Ovary (tissue), 9 donors: ENCODE measurements around the gene ARHGEF17. TPM values are rescaled to one million over a fixed set of nuclear protein-coding genes. Genes with fewer than 3 reads are reported as not detected.

Source experiments
- DNase-seq, 5 donors: peaks; one replicate each; pipeline ENCODE4 v3.0.0-alpha.2; 2019 to 2020
- H3K27ac ChIP-seq, 2 donors: fragments of 200-600 bp; one replicate each; pipeline versions ENCODE4 v1.5.1 to v1.8.0; 2019 to 2022
- H3K27me3 ChIP-seq: fragments of 200-600 bp; one replicate; pipeline ENCODE4 v1.8.0; 2022
- H3K36me3 ChIP-seq: fragments of 200-600 bp; sonication (generic); one replicate; pipeline ENCODE4 v1.5.1; 2019
- H3K4me1 ChIP-seq: one replicate; pipeline ENCODE4 v1.8.1; 2013; ENCODE audit warnings: mild to moderate bottlenecking, moderate library complexity; ENCODE audit not compliant: insufficient read depth
- H3K4me3 ChIP-seq: fragments of 200-600 bp; sonication (generic); one replicate; pipeline ENCODE4 v1.5.1; 2017
- H3K9me3 ChIP-seq, 2 donors: fragments of 200-600 bp in 1 of 2; sonication (generic) in 1 of 2; one replicate each; pipeline versions ENCODE4 v1.5.1 to v1.8.1; 2013 to 2019; ENCODE audit warnings: mild to moderate bottlenecking in 1 of 2, moderate library complexity in 1 of 2
- EP300 ChIP-seq: sonication (generic); formaldehyde crosslinking; IDR thresholded peaks from one replicate; pipeline ENCODE4 v1.6.1; 2017; ENCODE audit warnings: antibody characterized with exemption
- POLR2A ChIP-seq: fragments of 450-650 bp; IDR thresholded peaks from one replicate; pipeline ENCODE4 v1.6.1; 2017; ENCODE audit warnings: antibody characterized with exemption, mild to moderate bottlenecking, moderate library complexity
- WGBS, 3 donors: extraction: QIAGEN DNeasy Blood & Tissue Kit in 1 of 3; methylation state at CpG; one replicate each; pipeline versions ENCODE4 v1.1.5 to v1.1.7; 2013 to 2017; 5-methylcytosine and 5-hydroxymethylcytosine counted together
- intact Hi-C, 4 donors: fragments of 100-400 bp; cut with DNase I; formaldehyde crosslinking; loops; one replicate each; pipeline versions ENCODE4 v1.11.0 to v1.15.1; 2022 to 2023
- polyA plus RNA-seq, 2 donors: library from polyadenylated mRNA; stranded (reverse); fragments of 200-250 nt in 1 of 2; fragments of 350-450 nt in 1 of 2; fragmentation: Illumina TruSeq in 1 of 2; extraction: RNeasy Lipid Tissue Mini Kit (QIAGEN cat#74804) in 1 of 2; gene quantifications; one replicate each; pipeline ENCODE4 v1.2.3, GENCODE V29; 2013 to 2014
- total RNA-seq, 7 donors: library from RNA; depleted of rRNA in 2 of 7; stranded (reverse); fragments of >200 nt in 2 of 7; fragmentation: NEBNext Ultra II Directional in 3 of 7; extraction: Animal tissue kit (Norgen Biotek cat#: 25700) in 3 of 7; gene quantifications; one replicate each; pipeline versions ENCODE4 v1.1.0 to v1.2.4, GENCODE V29; 2016 to 2023
- TF ChIP-seq, protein P1 (sequence below), 3 donors: fragments of 450-650 bp in 2 of 3; fragments of 200-600 bp in 1 of 3; IDR thresholded peaks; one replicate each; pipeline versions ENCODE4 v1.5.1 to v1.8.0; 2016 to 2022; ENCODE audit warnings: antibody characterized with exemption in 3 of 3, mild to moderate bottlenecking in 1 of 3
- donor health status: DM: no; HTN: no; CAD: no; lungs with moderate emphysema.
- donor health status: DM: no; HTN: no; CAD: no.
- donor health status: Bipolar disorder and iron deficiency.
- donor health status: DM: yes; HTN: yes; CAD: no.
- donor health status: DM: no; HTN: no; CAD: no.
- donor health status: DM: yes; HTN: yes; CAD: no.

Gene ARHGEF17
- total and polyA plus RNA-seq, 9 donors: 21.0 to 83.8 (median 46.0) TPM

DNA sequence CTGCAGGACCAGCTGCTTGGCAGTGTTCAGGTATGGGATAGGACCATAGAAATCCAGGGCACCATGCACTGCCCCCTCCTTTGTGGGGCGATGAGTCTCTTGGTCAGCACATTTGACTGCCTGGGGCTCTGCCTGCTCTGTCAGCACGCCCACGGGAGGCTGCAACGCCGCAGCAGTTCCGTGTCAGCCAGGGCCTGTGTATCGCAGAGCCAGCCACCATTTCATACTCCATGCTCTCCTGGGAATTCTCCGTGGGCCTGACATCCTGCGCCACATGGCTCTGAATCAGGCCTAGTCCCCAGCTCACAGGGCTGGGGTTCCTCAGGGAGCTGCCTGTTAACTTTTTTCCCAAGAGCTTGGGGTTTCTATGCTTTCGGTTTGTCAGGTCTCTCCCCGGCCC, 51.3 kb downstream of the ARHGEF17 start:
- H3K27ac ChIP-seq: no peak overlapping the region
- H3K27me3 ChIP-seq: no peaks in the 10 kb centered on the region
- H3K4me1 ChIP-seq: no peaks in the 10 kb centered on the region
- DNase-seq: no peak
- TF ChIP-seq POLR2A (no peak), EP300 (no peak)
- TF ChIP-seq, protein P1, sequence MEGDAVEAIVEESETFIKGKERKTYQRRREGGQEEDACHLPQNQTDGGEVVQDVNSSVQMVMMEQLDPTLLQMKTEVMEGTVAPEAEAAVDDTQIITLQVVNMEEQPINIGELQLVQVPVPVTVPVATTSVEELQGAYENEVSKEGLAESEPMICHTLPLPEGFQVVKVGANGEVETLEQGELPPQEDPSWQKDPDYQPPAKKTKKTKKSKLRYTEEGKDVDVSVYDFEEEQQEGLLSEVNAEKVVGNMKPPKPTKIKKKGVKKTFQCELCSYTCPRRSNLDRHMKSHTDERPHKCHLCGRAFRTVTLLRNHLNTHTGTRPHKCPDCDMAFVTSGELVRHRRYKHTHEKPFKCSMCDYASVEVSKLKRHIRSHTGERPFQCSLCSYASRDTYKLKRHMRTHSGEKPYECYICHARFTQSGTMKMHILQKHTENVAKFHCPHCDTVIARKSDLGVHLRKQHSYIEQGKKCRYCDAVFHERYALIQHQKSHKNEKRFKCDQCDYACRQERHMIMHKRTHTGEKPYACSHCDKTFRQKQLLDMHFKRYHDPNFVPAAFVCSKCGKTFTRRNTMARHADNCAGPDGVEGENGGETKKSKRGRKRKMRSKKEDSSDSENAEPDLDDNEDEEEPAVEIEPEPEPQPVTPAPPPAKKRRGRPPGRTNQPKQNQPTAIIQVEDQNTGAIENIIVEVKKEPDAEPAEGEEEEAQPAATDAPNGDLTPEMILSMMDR (IDR thresholded peaks at IDR 0.05): no peak
- intact Hi-C loops: no loop called here
- 70 to 80% (median 80%) methylated on average over 11 of the region's 11 CpGs for WGBS, 3 donors
- H3K36me3 ChIP-seq: no peaks in the 10 kb centered on the region
- H3K9me3 ChIP-seq: no peaks in the 10 kb centered on the region
- H3K4me3 ChIP-seq: no peak overlapping the region

DNA sequence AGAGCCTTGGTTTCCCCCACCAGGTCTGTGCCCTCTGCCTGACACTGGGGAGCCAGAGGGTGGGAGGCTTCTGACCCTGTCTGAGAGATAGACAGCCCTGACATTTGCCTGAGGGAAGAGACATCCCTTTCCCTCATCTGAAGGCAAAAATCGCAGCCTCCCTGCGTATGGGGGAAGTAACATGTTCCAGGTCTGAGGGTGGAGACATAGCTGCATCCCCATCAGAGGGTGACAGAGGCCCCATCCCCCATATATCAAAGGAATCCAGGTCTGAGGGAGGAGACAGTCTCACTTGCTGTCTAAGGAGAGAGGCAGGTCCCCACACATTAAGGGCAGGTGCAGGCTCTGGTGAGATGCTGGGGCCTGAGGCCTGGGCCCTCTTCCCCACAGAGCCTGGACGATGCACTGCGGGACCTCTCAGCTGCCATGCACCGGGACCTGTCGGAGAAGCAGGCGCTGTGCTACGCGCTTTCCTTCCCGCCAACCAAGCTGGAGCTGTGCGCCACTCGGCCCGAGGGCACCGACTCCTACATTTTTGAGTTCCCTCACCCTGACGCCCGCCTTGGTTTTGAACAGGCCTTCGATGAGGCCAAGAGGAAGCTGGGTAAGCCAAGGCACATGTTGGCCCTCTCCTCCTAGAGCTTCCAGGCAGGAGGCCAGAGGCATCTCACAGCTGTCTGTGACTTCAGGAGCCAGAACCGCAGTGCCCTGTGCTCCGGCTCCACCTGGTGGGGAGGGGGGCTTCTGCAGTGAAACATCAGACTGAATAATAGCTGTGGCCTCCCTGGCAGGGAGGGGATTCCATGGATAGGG, 52.1 kb downstream of the ARHGEF17 start:
- WGBS, 3 donors: 75 to 82% (median 78%) methylated on average over 19 of the region's 19 CpGs
- intact Hi-C loops: no loop called here
- Histone ChIP-seq H3K4me3 (no peak overlapping the region), H3K27ac (no peak overlapping the region), H3K36me3 (no peaks in the 10 kb centered on the region), H3K27me3 (no peaks in the 10 kb centered on the region), H3K4me1 (no peaks in the 10 kb centered on the region), H3K9me3 (no peaks in the 10 kb centered on the region)
- TF ChIP-seq, protein P1 (IDR thresholded peaks at IDR 0.05): no peak
- TF ChIP-seq POLR2A: no peak
- TF ChIP-seq EP300: no peak
- no peak for DNase-seq

- TF ChIP-seq, protein P1 (IDR thresholded peaks at IDR 0.05): no peak
- no peak for TF ChIP-seq EP300
- TF ChIP-seq POLR2A: no peak
- H3K27ac ChIP-seq: no peak overlapping the region
- no peak overlapping the region for H3K4me3 ChIP-seq
- no peaks in the 10 kb centered on the region for H3K27me3 ChIP-seq
- intact Hi-C loops: no loop called here
- WGBS, 3 donors: 94 to 96% (median 94%) methylated on average over 8 of the region's 8 CpGs
- H3K4me1 ChIP-seq: no peaks in the 10 kb centered on the region
- H3K9me3 ChIP-seq: no peaks in the 10 kb centered on the region
- H3K36me3 ChIP-seq: no peaks in the 10 kb centered on the region
- DNase-seq: no peak
Measured at GRCh38 chr11:73360743-73361369, 52.8 kb downstream of the ARHGEF17 start.

DNA sequence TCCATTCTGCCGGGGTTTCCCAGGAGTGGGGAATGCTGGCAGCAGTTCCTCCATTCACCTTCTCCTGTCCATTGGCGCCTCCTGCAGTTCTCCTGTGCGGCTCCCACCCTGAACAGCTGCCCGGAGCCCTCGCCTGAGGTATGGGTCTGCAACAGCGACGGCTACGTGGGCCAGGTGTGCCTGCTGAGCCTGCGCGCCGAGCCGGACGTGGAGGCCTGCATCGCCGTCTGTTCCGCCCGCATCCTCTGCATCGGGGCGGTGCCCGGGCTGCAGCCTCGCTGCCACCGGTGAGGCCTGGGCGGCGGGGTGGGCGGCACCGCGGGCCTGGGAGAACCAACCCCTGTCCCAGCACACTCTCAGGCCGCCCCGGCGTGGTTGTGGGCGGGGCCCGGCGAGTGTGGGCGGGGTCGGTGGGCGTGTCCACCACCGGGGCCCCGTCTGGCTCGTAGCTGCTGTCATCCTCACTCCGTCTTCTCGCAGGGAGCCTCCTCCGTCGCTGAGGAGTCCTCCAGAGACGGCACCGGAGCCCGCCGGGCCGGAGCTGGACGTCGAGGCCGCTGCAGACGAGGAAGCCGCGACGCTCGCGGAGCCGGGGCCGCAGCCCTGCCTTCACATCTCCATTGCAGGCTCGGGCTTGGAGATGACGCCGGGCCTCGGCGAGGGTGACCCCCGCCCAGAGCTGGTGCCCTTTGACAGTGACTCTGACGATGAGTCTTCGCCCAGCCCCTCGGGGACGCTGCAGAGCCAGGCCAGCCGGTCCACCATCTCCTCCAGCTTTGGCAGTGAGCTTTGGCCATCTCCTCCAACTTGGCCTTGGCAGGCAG, 54.1 kb downstream of the ARHGEF17 start:
- DNase-seq: no peak
- Histone ChIP-seq H3K4me1 (no peaks in the 10 kb centered on the region), H3K4me3 (no peak overlapping the region), H3K9me3 (no peaks in the 10 kb centered on the region), H3K36me3 (no peaks in the 10 kb centered on the region), H3K27ac (no peak overlapping the region), H3K27me3 (no peaks in the 10 kb centered on the region)
- intact Hi-C loops: no loop called here
- TF ChIP-seq POLR2A: no peak
- no peak for TF ChIP-seq EP300
- TF ChIP-seq, protein P1 (IDR thresholded peaks at IDR 0.05): no peak
- WGBS, 3 donors: 75 to 79% (median 76%) methylated on average over 60 to 70 of the region's 70 CpGs
